WERI-Rb-1 (cell line): ENCODE measurements around the gene PPP4R1.

Experiments
- DNase-seq: peaks from one replicate; pipeline ENCODE4 v3.0.0-alpha.2; 2020
- H3K27ac ChIP-seq: fragments of 250-450 bp; sonication (Bioruptor Pico); 2 replicates; pipeline ENCODE4 v1.5.1; 2020; ENCODE audit warnings: mild to moderate bottlenecking, moderate library complexity
- H3K27me3 ChIP-seq: fragments of 250-450 bp; sonication (Bioruptor Pico); 2 replicates; pipeline ENCODE4 v1.5.1; 2021; ENCODE audit warnings: mild to moderate bottlenecking, low read depth, moderate library complexity; ENCODE audit not compliant: insufficient read depth, severe bottlenecking
- H3K36me3 ChIP-seq: fragments of 250-450 bp; sonication (Bioruptor Pico); 2 replicates; pipeline ENCODE4 v1.5.1; 2020; ENCODE audit warnings: mild to moderate bottlenecking, moderate library complexity
- H3K4me3 ChIP-seq: 2 replicates; pipeline ENCODE4 v1.5.1; 2011; ENCODE audit warnings: low read depth, mild to moderate bottlenecking, control low read depth, low read length
- H3K9me3 ChIP-seq: fragments of 250-450 bp; sonication (Bioruptor Pico); 2 replicates; pipeline ENCODE4 v1.5.1; 2021; ENCODE audit warnings: mild to moderate bottlenecking, moderate library complexity; ENCODE audit not compliant: severe bottlenecking
- TF ChIP-seq, protein P1 (sequence below): IDR thresholded peaks from 2 replicates; pipeline ENCODE4 v1.5.1; 2011; ENCODE audit warnings: low read depth, mild to moderate bottlenecking, control low read depth, inconsistent platforms, low read length

PPP4R1 gene

DNA sequence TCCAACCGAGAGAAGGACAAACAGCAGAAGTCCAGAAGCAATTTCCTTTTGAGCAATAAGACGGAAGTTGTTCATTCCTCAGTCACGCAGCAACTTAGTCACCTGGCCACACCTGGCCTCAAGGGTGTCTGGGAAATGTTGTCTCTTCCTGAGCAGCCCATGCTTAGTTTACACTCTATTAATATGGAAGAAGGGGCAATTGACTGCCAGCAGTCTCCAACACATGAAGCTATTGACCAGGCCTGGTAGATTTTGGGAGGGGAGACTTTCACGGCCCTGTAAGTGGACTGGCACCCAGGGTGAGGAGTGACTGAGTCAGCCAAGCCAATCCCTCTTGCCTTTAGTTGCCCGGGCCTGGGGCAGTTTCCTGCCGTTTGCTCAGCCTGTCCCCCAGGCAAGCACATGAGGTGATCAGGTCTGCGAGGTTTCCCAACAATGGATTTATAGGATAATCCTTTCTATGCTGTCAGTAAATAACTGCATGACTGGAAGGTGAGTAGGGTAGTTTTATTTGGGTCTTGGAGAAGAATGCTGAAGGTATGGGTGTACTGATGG is 43.8 kb upstream of the PPP4R1 start:
- no peaks in the 10 kb centered on the region for H3K9me3 ChIP-seq
- TF ChIP-seq, protein P1, sequence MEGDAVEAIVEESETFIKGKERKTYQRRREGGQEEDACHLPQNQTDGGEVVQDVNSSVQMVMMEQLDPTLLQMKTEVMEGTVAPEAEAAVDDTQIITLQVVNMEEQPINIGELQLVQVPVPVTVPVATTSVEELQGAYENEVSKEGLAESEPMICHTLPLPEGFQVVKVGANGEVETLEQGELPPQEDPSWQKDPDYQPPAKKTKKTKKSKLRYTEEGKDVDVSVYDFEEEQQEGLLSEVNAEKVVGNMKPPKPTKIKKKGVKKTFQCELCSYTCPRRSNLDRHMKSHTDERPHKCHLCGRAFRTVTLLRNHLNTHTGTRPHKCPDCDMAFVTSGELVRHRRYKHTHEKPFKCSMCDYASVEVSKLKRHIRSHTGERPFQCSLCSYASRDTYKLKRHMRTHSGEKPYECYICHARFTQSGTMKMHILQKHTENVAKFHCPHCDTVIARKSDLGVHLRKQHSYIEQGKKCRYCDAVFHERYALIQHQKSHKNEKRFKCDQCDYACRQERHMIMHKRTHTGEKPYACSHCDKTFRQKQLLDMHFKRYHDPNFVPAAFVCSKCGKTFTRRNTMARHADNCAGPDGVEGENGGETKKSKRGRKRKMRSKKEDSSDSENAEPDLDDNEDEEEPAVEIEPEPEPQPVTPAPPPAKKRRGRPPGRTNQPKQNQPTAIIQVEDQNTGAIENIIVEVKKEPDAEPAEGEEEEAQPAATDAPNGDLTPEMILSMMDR = no peak
- no peaks in the 10 kb centered on the region for H3K27me3 ChIP-seq
- DNase-seq = no peak
- H3K4me3 ChIP-seq = no peak overlapping the region
- H3K36me3 ChIP-seq = no peaks in the 10 kb centered on the region
- no peak overlapping the region for H3K27ac ChIP-seq

DNA sequence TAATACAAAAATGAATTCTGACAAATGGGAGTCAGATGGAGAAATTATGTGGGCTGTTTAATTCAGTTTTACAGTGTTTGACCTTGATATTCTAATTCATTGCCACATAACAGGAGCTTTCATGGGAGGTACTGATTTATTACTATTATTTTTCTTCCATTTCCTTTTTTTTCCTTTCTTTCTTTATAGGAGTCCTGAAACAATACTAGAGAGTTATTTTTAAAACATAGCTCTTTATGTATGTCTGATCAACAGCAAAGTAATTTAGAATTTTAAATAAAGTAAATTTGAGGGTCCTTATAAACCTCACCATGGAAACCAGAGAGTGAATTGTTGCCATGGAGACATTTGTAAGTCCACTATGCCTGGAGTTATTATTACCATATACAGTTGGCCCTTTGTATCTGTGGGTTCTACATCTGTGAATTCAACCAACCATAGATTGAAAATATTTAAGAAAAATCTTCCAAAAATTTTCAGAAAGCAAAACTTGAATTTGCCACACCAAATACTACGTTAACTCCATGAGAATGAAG is 40.9 kb upstream of the PPP4R1 start:
- Histone ChIP-seq H3K27me3 (no peaks in the 10 kb centered on the region), H3K9me3 (no peaks in the 10 kb centered on the region), H3K36me3 (no peaks in the 10 kb centered on the region), H3K27ac (no peak overlapping the region), H3K4me3 (no peak overlapping the region)
- DNase-seq = no peak
- TF ChIP-seq, protein P1 = no peak

DNA sequence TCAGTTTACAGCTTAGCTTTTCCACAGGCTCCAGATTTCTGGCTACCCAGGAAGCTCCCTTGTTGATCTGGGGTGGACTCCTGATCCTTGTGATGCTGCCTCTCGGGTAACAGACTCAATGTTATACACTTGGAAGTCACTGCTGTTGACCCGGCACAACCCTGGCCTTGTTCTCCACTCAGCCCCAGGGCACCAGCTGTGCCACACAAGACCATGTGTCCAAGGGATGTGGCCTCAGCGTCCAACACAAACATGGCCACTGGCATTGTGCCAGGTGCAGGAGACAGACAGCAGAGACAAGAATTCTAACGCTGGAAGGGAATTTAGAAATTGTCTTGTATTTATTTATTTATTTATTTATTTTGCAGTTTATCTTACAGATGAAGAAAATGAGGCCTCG is 39.0 kb upstream of the PPP4R1 start:
- H3K36me3 ChIP-seq = no peaks in the 10 kb centered on the region
- TF ChIP-seq, protein P1 = no peak
- H3K4me3 ChIP-seq = no peak overlapping the region
- no peak for DNase-seq
- no peaks in the 10 kb centered on the region for H3K9me3 ChIP-seq
- no peak overlapping the region for H3K27ac ChIP-seq
- no peaks in the 10 kb centered on the region for H3K27me3 ChIP-seq

DNA sequence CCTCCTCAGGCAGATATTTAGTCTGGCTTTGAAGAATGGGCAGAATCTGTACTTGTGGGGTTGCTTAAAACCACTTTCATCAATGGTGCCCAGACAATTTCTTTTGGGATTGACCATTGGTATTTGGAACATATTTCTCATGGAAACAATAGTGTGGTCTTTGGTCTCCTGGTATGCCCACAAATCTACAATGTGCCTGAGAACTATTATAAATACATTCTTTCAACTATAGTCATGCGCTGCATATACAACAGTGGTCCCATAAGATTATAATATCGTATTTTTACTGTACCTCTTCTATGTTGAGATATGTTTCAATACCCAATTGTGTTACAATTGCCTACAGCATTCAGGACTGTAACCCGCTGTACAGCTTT is 34.8 kb upstream of the PPP4R1 start:
- Histone ChIP-seq H3K9me3 (no peaks in the 10 kb centered on the region), H3K36me3 (no peaks in the 10 kb centered on the region), H3K27me3 (no peaks in the 10 kb centered on the region), H3K4me3 (no peak overlapping the region), H3K27ac (no peak overlapping the region)
- no peak for DNase-seq
- TF ChIP-seq, protein P1 = no peak

DNA sequence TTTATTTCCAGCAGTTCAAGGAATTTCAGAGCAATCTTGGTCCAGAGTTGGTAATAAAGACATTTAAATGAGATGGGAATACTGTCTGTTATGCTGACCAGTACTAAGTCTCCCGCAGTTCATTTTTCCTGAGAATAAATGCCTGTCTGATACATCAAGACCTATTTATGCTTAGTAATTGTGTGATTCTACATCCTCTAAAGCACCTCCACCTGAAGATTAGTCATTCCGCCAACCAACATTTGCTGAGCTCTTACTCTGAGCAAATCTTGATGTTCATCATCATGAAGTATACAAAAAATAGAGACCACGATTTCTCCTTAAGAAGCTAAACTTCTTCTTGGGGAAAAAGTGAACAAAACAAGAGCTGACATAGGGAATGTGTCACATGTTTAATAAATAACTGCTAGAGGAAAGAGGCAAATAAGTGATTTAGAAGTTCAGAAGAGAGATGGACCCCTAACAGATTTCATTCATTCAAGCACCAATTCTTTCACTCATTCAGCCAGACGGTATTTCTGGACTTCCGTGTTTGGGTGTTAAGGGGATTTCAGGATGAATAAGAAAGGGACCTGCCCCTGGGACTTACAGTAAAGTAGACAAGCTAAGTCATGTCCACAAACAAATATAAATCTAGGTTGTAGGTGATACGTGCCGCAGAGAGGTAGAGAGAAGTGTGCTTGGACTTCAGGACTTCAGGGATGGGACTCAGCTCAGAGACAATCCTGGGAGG is 34.2 kb upstream of the PPP4R1 start:
- no peak overlapping the region for H3K4me3 ChIP-seq
- H3K36me3 ChIP-seq = no peaks in the 10 kb centered on the region
- no peaks in the 10 kb centered on the region for H3K27me3 ChIP-seq
- no peak overlapping the region for H3K27ac ChIP-seq
- no peak for DNase-seq
- no peaks in the 10 kb centered on the region for H3K9me3 ChIP-seq
- TF ChIP-seq, protein P1 = no peak
